Esophagus squamous epithelium (tissue), 5 donors: ENCODE measurements around the gene TTC21A. TPM values are rescaled to one million over a fixed set of nuclear protein-coding genes. Genes with fewer than 3 reads are reported as not detected.

Experiments used
- DNase-seq: peaks from one replicate; lab custom pipeline; 2025; lab: John Stamatoyannopoulos, UW
- H3K27ac ChIP-seq, 4 donors: fragments of 200-600 bp; sonication (generic); one replicate each; pipeline ENCODE4 v1.5.1; 2016 to 2019; ENCODE audit warnings: mild to moderate bottlenecking in 1 of 4
- H3K27me3 ChIP-seq, 4 donors: fragments of 200-600 bp; sonication (generic); 1 replicate in 3 of 4; 2 replicates in 1 of 4; pipeline versions ENCODE4 v1.5.1 to v1.6.0; 2017 to 2021; ENCODE audit warnings: antibody characterized with exemption in 1 of 4
- H3K36me3 ChIP-seq, 3 donors: fragments of 200-600 bp; sonication (generic); one replicate each; pipeline ENCODE4 v1.5.1; 2016 to 2019
- H3K4me1 ChIP-seq, 3 donors: fragments of 200-600 bp; sonication (generic); one replicate each; pipeline ENCODE4 v1.5.1; 2017 to 2019
- H3K4me3 ChIP-seq, 4 donors: fragments of 200-600 bp; sonication (generic); 1 replicate in 3 of 4; 2 replicates in 1 of 4; pipeline ENCODE4 v1.5.1; 2016 to 2019; ENCODE audit warnings: mild to moderate bottlenecking in 2 of 4, moderate library complexity in 1 of 4
- H3K9me3 ChIP-seq, 3 donors: fragments of 200-600 bp; sonication (generic); one replicate each; pipeline ENCODE4 v1.5.1; 2016 to 2019
- CTCF ChIP-seq, 6 experiments: fragments of 450-650 bp in 4 of 6; fragments of 200-600 bp in 2 of 6; sonication (generic) in 2 of 6; IDR thresholded peaks; one replicate each; pipeline ENCODE4 v1.5.1; 2016 to 2019; ENCODE audit warnings: antibody characterized with exemption in 6 of 6, mild to moderate bottlenecking in 4 of 6, moderate library complexity in 4 of 6
- POLR2A ChIP-seq, 4 donors: fragments of 450-650 bp; IDR thresholded peaks; one replicate each; pipeline ENCODE4 v1.6.1; 2017; ENCODE audit warnings: antibody characterized with exemption in 4 of 4, mild to moderate bottlenecking in 4 of 4, moderate library complexity in 3 of 4
- WGBS, 2 donors: methylation state at CpG; one replicate each; pipeline ENCODE4 v1.1.5; 2018; 5-methylcytosine and 5-hydroxymethylcytosine counted together
- intact Hi-C: fragments of 100-400 bp; cut with DNase I; formaldehyde crosslinking; loops from one replicate; pipeline ENCODE4 v1.15.0; 2022
- total RNA-seq, 4 donors: library from RNA; depleted of rRNA; stranded (reverse); fragments of >200 nt; gene quantifications; one replicate each; pipeline ENCODE4 v1.1.0, GENCODE V29; 2016
- donor health status: DM: yes; HTN: yes; CAD: no.

The TTC21A gene
- total RNA-seq, 4 donors from 2014 or later = 1.6 to 2.9 (median 2.5) TPM

DNA sequence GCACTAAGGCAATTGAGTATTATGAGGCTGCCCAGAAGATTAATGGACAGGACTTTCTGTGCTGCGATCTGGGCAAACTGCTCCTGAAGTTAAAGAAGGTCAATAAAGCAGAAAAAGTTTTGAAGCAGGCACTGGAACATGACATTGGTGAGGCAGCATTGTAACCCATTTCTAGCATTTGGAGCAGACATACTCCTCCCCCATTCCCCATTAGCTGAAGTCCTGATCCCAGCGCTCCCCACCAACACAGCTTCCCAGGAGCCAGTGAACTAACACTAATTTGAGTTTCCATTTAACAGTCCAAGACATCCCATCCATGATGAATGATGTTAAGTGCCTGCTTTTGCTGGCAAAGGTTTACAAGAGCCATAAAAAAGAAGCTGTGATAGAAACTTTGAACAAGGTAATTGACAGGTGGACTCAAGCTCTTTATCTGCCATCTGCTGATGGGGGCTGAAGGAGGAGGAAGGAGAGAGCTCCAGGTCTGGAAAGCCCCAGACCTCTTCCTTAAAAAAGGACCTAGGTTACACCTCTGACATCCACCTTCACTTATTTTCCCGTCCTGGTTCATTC is 23.3 kb downstream of the TTC21A start:
- TF ChIP-seq CTCF (IDR thresholded peaks at IDR 0.05) (no peak), POLR2A (IDR thresholded peaks at IDR 0.05) (no peak)
- H3K36me3 ChIP-seq = peaks cover 0 to 5% (median 0%) of the 10 kb centered on the region in 3 donors
- intact Hi-C loops = no loop called here
- H3K4me1 ChIP-seq = peaks cover 0 to 61% (median 0%) of the 10 kb centered on the region in 3 donors
- no peaks in the 10 kb centered on the region for H3K27me3 ChIP-seq
- WGBS, 2 donors = 67 to 76% methylated on average over 3 of the region's 3 CpGs
- no peak for DNase-seq
- H3K9me3 ChIP-seq = no peaks in the 10 kb centered on the region
- no peak overlapping the region for H3K27ac ChIP-seq
- no peak overlapping the region for H3K4me3 ChIP-seq

DNA sequence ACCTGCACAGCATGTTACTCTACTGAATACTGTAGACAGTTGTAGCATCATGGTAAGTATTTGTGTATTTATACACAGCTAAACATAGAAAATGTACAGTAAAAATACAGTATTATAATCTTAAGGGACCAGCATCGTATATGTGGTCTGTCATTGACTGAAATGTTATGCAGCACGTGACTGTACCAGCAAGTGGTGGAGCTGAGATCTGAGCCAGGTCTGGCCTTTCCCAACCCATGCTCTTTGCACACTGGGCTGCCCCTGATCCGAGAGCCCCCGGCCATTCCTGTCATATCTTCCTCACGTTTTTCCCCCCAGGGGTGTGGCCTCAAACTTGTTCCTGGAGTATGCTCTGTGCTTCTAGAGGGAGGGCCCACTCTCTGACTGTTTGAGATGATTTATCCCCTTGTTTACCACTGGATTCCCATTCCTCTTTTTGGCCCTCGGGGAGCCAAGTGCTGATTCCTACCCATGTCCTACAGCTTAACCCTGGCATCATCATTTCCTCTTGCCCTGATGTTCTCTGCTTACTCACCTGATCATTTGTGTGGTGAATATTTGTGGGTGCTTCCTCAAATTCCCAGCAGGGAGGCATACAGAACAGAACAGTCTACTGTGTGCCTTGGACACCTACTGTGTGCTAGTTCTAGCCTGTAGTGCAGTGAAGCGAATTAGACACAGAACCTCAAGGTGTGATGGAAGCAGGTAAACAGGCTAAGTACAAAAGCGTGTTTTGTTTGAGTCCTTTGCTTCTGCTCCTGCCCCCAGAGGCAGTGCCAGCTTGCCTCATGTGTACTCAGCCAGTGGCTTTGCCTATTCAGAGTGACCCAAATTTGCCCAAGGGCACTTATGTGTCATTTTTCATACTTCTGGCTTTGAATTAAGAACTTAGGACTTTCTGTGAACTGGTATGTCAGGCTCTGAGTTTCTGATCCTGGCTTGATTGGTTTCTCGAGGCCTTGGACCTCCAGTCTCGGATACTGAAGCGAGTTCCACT is 24.9 kb downstream of the TTC21A start:
- H3K9me3 ChIP-seq = no peaks in the 10 kb centered on the region
- no peak for DNase-seq
- peaks cover 0 to 15% (median 0%) of the 10 kb centered on the region in 3 donors for H3K36me3 ChIP-seq
- peak overlapping the region in 3 of 4 donors; percentile 7 to 79 (median 32) for H3K27ac ChIP-seq
- no peaks in the 10 kb centered on the region for H3K27me3 ChIP-seq
- no peak overlapping the region for H3K4me3 ChIP-seq
- H3K4me1 ChIP-seq = peaks cover 0 to 65% (median 0%) of the 10 kb centered on the region in 3 donors
- intact Hi-C loops = no loop called here
- no peak for TF ChIP-seq POLR2A (IDR thresholded peaks at IDR 0.05)
- TF ChIP-seq CTCF (IDR thresholded peaks at IDR 0.05) = no peak
- WGBS, 2 donors = 53 to 77% methylated on average over 9 to 10 of the region's 11 CpGs

DNA sequence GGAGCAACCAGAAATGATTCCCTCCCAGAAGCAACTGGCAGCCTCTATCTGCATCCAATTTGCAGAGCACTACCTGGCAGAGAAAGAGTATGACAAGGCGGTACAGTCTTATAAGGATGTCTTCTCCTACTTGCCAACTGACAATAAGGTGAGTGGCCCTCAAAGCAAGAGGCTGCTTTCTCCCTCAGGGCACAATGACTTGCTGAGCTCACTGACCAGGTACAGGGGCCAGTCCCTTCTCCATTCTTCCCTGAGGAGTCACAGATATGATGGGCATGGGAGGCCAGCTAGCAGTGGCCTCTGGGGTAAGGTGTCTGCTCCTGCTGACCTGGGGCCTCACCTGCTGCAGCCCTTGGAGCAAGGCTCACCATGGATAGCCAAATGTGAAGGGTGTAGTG is 25.6 kb downstream of the TTC21A start:
- no peaks in the 10 kb centered on the region for H3K27me3 ChIP-seq
- intact Hi-C loops = no loop called here
- TF ChIP-seq CTCF (IDR thresholded peaks at IDR 0.05) (no peak), POLR2A (IDR thresholded peaks at IDR 0.05) (no peak)
- WGBS, 2 donors = 80 to 100% methylated on average over 1 of the region's 1 CpG
- peaks cover 0 to 65% (median 0%) of the 10 kb centered on the region in 3 donors for H3K4me1 ChIP-seq
- H3K27ac ChIP-seq = peak overlapping the region in 3 of 4 donors; percentile 7 to 79 (median 32)
- H3K4me3 ChIP-seq = no peak overlapping the region
- peaks cover 0 to 20% (median 0%) of the 10 kb centered on the region in 3 donors for H3K36me3 ChIP-seq
- H3K9me3 ChIP-seq = no peaks in the 10 kb centered on the region
- no peak for DNase-seq

DNA sequence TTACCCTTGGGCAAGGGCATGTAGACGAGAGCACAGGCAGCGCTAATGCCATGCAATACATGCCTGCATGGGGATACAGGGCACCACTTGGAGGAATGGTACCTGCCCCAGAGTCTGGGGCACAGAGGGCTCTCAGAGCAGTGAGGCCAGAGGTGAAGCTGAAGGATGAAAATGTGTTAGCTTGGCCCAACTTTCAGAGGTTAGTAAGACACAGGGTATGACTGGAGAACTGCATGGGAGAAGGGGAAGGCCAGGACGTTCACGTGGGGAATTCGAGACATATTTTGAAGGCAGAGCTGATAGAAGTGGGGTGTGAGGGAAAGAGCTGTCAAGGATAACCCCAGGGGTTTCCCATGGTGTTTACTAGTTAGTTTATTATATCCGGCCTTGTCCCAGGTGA is 26.3 kb downstream of the TTC21A start:
- Histone ChIP-seq H3K9me3 (no peaks in the 10 kb centered on the region), H3K4me1 (peaks cover 0 to 68% (median 0%) of the 10 kb centered on the region in 3 donors), H3K36me3 (peaks cover 0 to 20% (median 0%) of the 10 kb centered on the region in 3 donors), H3K27ac (peak overlapping the region in 2 of 4 donors; percentile 32 to 79), H3K27me3 (no peaks in the 10 kb centered on the region), H3K4me3 (no peak overlapping the region)
- DNase-seq = no peak
- TF ChIP-seq POLR2A (IDR thresholded peaks at IDR 0.05) (no peak), CTCF (IDR thresholded peaks at IDR 0.05) (no peak)
- intact Hi-C loops = no loop called here
- 71 to 73% methylated on average over 4 to 5 of the region's 6 CpGs for WGBS, 2 donors

GRCh38 chr3:39134305-39134704 is 26.8 kb downstream of the TTC21A start:
- 68 to 96% methylated on average over 5 to 7 of the region's 7 CpGs for WGBS, 2 donors
- peaks cover 0 to 72% (median 0%) of the 10 kb centered on the region in 3 donors for H3K4me1 ChIP-seq
- peaks cover 0 to 20% (median 0%) of the 10 kb centered on the region in 3 donors for H3K36me3 ChIP-seq
- H3K27me3 ChIP-seq = no peaks in the 10 kb centered on the region
- H3K4me3 ChIP-seq = no peak overlapping the region
- H3K9me3 ChIP-seq = no peaks in the 10 kb centered on the region
- intact Hi-C loops = no loop called here
- no peak overlapping the region for H3K27ac ChIP-seq
- DNase-seq = no peak
- TF ChIP-seq CTCF (IDR thresholded peaks at IDR 0.05) (no peak), POLR2A (IDR thresholded peaks at IDR 0.05) (no peak)
